Endodermal cell (in vitro differentiated cells): ENCODE results near the gene HIGD1A. TPM values are rescaled to one million over a fixed set of nuclear protein-coding genes. Genes with fewer than 3 reads are reported as not detected.
A peak's percentile ranks its signal among the peaks of the same experiment; 100 is the strongest.

Experiments used
- DNase-seq: peaks from one replicate; pipeline ENCODE4 v3.0.0-alpha.2; 2017
- H3K27ac ChIP-seq: 2 replicates; pipeline ENCODE4 v1.5.1; 2013; ENCODE audit warnings: mild to moderate bottlenecking, low read depth, low read length, moderate library complexity
- H3K27me3 ChIP-seq: 2 replicates; pipeline ENCODE4 v1.6.1; 2013; ENCODE audit warnings: mild to moderate bottlenecking, low read length, moderate library complexity; ENCODE audit not compliant: insufficient read depth, control insufficient read depth, poor library complexity, severe bottlenecking
- H3K36me3 ChIP-seq: 2 replicates; pipeline ENCODE4 v1.7.0; 2013; ENCODE audit warnings: mild to moderate bottlenecking, low read length, moderate library complexity; ENCODE audit not compliant: control insufficient read depth, insufficient read depth
- H3K4me1 ChIP-seq: one replicate; pipeline ENCODE4 v1.7.0; 2013; ENCODE audit warnings: low read length; ENCODE audit not compliant: control insufficient read depth, insufficient read depth
- H3K4me3 ChIP-seq: 2 replicates; pipeline ENCODE4 v1.5.1; 2013; ENCODE audit warnings: mild to moderate bottlenecking, low read length, moderate library complexity
- H3K9ac ChIP-seq: 2 replicates; pipeline ENCODE4 v1.6.1; 2013; ENCODE audit warnings: mild to moderate bottlenecking, low read length, moderate library complexity; ENCODE audit not compliant: poor library complexity, severe bottlenecking; ENCODE audit errors: extremely low read depth
- H3K9me3 ChIP-seq: 2 replicates; pipeline ENCODE4 v1.6.1; 2013; ENCODE audit warnings: mild to moderate bottlenecking, low read length, moderate library complexity; ENCODE audit not compliant: control insufficient read depth
- H3K27ac Mint-ChIP-seq: 2 replicates; pipeline ENCODE4 v1.8.0; 2020; ENCODE audit warnings: mixed read lengths
- H3K27me3 Mint-ChIP-seq: 2 replicates; pipeline ENCODE4 v1.8.0; 2021; ENCODE audit warnings: mild to moderate bottlenecking, mixed read lengths; ENCODE audit not compliant: insufficient read depth
- H3K36me3 Mint-ChIP-seq: 2 replicates; pipeline ENCODE4 v1.8.0; 2020; ENCODE audit warnings: low read depth, mixed read lengths
- H3K4me1 Mint-ChIP-seq: 2 replicates; pipeline ENCODE4 v1.8.0; 2020; ENCODE audit warnings: mixed read lengths
- H3K4me3 Mint-ChIP-seq: 2 replicates; pipeline ENCODE4 v1.8.0; 2020; ENCODE audit warnings: mild to moderate bottlenecking, moderate library complexity, mixed read lengths
- H3K9me3 Mint-ChIP-seq: 2 replicates; pipeline ENCODE4 v1.8.0; 2020; ENCODE audit warnings: mild to moderate bottlenecking, mixed read lengths
- WGBS, 2 experiments: methylation state at CpG; one replicate each; pipeline versions ENCODE4 v1.1.5 to v1.1.7; 2013; ENCODE audit warnings: missing lambda C conversion rate in 2 of 2, mixed read lengths in 1 of 2; ENCODE audit not compliant: insufficient coverage in 1 of 2, insufficient read length in 1 of 2; 5-methylcytosine and 5-hydroxymethylcytosine counted together
- total RNA-seq, 2 donors: library from RNA; stranded (reverse); fragmentation: NEBNext Ultra II Directional in 1 of 2; extraction: Animal tissue kit (Norgen Biotek cat#: 25700) in 1 of 2; gene quantifications; 2 replicates in 1 of 2; 3 replicates in 1 of 2; pipeline ENCODE4 v1.2.1, GENCODE V29; 2021
- TF ChIP-seq, protein P1 (sequence below): fragments of 200-600 bp; sonication (generic); conservative IDR thresholded peaks from 2 replicates; pipeline ENCODE4 v1.5.0; 2021; ENCODE audit warnings: antibody characterized with exemption, mild to moderate bottlenecking

The HIGD1A gene
- total RNA-seq, 2 donors from 2014 or later: 116 to 121 TPM

DNA sequence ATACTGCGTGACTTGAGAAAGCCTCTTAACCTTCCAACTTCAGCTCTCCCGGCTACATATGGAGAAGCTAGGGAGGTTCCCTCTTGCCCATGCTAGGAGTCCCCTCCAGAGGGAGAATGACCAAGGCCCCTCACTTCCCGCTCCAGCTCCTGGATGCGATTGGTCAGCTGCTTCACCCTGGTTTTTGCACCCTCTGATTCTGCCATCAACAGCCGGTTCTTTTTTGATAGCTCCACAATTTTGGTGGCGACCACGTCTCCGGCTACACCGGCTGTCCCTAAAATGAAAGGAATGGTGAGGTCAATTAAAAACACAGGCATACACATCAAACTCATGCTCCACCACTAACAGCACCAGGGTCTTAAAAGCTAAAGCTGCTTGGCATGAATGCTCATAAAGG is 51.8 kb downstream of the HIGD1A start:
- Mint-ChIP-seq H3K9me3 (no peaks in the 10 kb centered on the region), H3K36me3 (no peaks in the 10 kb centered on the region), H3K4me3 (no peak overlapping the region), H3K27me3 (no peaks in the 10 kb centered on the region), H3K4me1 (peaks cover 6% of the 10 kb centered on the region), H3K27ac (no peak overlapping the region)
- peak; percentile 31 for DNase-seq
- TF ChIP-seq, protein P1, sequence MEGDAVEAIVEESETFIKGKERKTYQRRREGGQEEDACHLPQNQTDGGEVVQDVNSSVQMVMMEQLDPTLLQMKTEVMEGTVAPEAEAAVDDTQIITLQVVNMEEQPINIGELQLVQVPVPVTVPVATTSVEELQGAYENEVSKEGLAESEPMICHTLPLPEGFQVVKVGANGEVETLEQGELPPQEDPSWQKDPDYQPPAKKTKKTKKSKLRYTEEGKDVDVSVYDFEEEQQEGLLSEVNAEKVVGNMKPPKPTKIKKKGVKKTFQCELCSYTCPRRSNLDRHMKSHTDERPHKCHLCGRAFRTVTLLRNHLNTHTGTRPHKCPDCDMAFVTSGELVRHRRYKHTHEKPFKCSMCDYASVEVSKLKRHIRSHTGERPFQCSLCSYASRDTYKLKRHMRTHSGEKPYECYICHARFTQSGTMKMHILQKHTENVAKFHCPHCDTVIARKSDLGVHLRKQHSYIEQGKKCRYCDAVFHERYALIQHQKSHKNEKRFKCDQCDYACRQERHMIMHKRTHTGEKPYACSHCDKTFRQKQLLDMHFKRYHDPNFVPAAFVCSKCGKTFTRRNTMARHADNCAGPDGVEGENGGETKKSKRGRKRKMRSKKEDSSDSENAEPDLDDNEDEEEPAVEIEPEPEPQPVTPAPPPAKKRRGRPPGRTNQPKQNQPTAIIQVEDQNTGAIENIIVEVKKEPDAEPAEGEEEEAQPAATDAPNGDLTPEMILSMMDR: no peak
- H3K9me3 ChIP-seq: no peaks in the 10 kb centered on the region
- 95 to 97% methylated on average over 7 to 9 of the region's 9 CpGs for WGBS, 2 experiments
- H3K9ac ChIP-seq: no peak overlapping the region
- no peak overlapping the region for H3K4me3 ChIP-seq
- H3K27me3 ChIP-seq: no peaks in the 10 kb centered on the region
- H3K36me3 ChIP-seq: no peaks in the 10 kb centered on the region
- no peak overlapping the region for H3K27ac ChIP-seq
- no peaks in the 10 kb centered on the region for H3K4me1 ChIP-seq

DNA sequence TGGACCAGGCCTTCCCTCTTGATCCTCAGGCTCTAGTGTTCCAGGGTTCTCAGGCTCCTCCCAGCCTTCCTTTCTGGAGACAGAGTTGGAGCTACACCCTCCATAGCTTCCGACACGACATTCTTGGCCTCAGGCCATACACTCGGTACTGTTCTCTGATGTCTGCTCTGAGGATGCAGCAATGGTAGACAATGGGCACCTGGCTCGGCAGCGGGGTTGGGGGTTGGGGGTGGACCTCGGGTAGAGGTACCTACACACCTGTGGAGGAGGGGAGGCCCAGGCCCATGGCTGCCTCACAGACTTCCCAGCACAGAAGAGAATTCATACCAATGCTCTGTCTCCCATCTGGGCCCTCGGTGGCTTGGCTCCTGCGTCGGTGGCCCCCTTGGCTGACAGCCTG is 52.7 kb downstream of the HIGD1A start:
- Mint-ChIP-seq H3K27me3 (no peaks in the 10 kb centered on the region), H3K4me1 (peaks cover 6% of the 10 kb centered on the region), H3K27ac (no peak overlapping the region), H3K36me3 (no peaks in the 10 kb centered on the region), H3K4me3 (no peak overlapping the region), H3K9me3 (no peaks in the 10 kb centered on the region)
- no peaks in the 10 kb centered on the region for H3K27me3 ChIP-seq
- H3K4me1 ChIP-seq: no peaks in the 10 kb centered on the region
- no peaks in the 10 kb centered on the region for H3K9me3 ChIP-seq
- peak; percentile 20 for DNase-seq
- TF ChIP-seq, protein P1: no peak
- no peak overlapping the region for H3K9ac ChIP-seq
- WGBS, 2 experiments: 93% methylated on average over 9 of the region's 9 CpGs; no CpG with 5 or more reads in 1 of the 2 experiments
- no peaks in the 10 kb centered on the region for H3K36me3 ChIP-seq
- H3K4me3 ChIP-seq: no peak overlapping the region
- no peak overlapping the region for H3K27ac ChIP-seq

DNA sequence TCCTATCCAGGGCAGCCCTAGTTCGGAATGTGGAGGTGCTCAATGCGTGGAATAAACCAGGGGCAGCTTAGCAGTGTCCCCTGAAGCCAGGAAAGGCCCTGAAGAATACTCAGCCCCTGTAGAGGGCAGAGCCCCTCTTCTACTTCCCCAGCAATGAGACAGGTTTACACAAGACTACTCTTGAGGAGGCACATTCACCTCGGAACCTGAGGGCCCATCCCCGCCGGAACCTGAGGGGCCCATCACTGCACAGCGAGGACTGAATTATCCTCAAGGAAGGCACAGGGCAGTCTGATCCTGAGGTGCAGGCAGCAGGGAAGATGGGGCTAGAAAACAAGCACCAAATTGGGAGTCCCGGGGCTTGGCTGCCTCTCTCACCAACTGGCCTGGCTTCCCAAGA is 53.5 kb downstream of the HIGD1A start:
- Mint-ChIP-seq H3K27me3 (no peaks in the 10 kb centered on the region), H3K4me1 (peaks cover 6% of the 10 kb centered on the region), H3K36me3 (no peaks in the 10 kb centered on the region), H3K27ac (no peak overlapping the region), H3K4me3 (no peak overlapping the region), H3K9me3 (no peaks in the 10 kb centered on the region)
- Histone ChIP-seq H3K4me1 (no peaks in the 10 kb centered on the region), H3K27ac (no peak overlapping the region), H3K36me3 (no peaks in the 10 kb centered on the region), H3K9me3 (no peaks in the 10 kb centered on the region), H3K27me3 (no peaks in the 10 kb centered on the region), H3K9ac (no peak overlapping the region), H3K4me3 (no peak overlapping the region)
- peak; percentile 29 for DNase-seq
- TF ChIP-seq, protein P1: no peak
- WGBS, 2 experiments: 93 to 100% methylated on average over 2 to 7 of the region's 7 CpGs
